NT2/D1 (cell line): ENCODE measurements around the gene PELI3.

Source experiments
- SUZ12 ChIP-seq: IDR thresholded peaks from 2 replicates; pipeline ENCODE4 v1.6.1; 2011; ENCODE audit not compliant: insufficient read length, insufficient read depth; ENCODE audit errors: extremely low read depth
- YY1 ChIP-seq: IDR thresholded peaks from 2 replicates; pipeline ENCODE4 v1.6.1; 2011; ENCODE audit not compliant: insufficient read length, insufficient read depth
- ZNF274 ChIP-seq: IDR thresholded peaks from 2 replicates; pipeline ENCODE4 v1.6.1; 2011; ENCODE audit warnings: mild to moderate bottlenecking, low read depth, low read length

- TF ChIP-seq SUZ12, result no peak
- TF ChIP-seq YY1, result no peak
- no peak for TF ChIP-seq ZNF274
These were observed 30.5 kb downstream of the PELI3 start for GRCh38 chr11:66497206-66497605.
